ENCODE results near the gene KIAA0825.

DNA sequence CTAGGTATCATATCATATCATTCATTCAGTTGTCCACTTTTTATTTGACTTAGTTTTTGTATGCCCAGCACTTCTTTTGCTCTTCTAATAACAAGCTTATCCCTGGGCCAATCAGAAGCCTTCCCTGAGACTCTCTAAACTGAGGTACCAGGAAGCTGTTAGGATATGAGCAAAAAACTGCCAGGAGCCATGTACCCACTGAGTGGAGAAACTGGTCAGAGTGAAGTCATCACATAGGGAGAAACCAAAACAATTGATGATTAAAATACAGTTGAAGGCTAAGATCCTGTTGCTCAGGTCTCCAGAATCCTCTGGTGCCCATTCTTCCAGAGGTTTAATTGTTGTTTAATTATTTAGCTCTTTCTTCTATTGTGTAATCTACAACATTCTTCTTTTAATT, 120.2 kb downstream of the KIAA0825 start:
- TF ChIP-seq, protein P1, sequence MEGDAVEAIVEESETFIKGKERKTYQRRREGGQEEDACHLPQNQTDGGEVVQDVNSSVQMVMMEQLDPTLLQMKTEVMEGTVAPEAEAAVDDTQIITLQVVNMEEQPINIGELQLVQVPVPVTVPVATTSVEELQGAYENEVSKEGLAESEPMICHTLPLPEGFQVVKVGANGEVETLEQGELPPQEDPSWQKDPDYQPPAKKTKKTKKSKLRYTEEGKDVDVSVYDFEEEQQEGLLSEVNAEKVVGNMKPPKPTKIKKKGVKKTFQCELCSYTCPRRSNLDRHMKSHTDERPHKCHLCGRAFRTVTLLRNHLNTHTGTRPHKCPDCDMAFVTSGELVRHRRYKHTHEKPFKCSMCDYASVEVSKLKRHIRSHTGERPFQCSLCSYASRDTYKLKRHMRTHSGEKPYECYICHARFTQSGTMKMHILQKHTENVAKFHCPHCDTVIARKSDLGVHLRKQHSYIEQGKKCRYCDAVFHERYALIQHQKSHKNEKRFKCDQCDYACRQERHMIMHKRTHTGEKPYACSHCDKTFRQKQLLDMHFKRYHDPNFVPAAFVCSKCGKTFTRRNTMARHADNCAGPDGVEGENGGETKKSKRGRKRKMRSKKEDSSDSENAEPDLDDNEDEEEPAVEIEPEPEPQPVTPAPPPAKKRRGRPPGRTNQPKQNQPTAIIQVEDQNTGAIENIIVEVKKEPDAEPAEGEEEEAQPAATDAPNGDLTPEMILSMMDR (conservative IDR thresholded peaks at IDR 0.05 in 1 of 2, IDR thresholded peaks at IDR 0.05 in 1 of 2; ENCODE audit: low read depth in 1 of 2, low read length in 2 of 2), result no peak
- TF ChIP-seq EZH2 (IDR thresholded peaks at IDR 0.05; ENCODE audit: low read length, missing control alignments), result no peak

Data from fibroblast of lung (primary cell).